GM13976 (cell line): ENCODE measurements around the gene OLFM1.

Experiments
- DNase-seq: peaks from one replicate; pipeline ENCODE4 v3.0.0; 2012; ENCODE audit warnings: low spot score
- CTCF ChIP-seq: IDR thresholded peaks from 2 replicates; pipeline ENCODE4 v1.5.1; 2012; ENCODE audit warnings: borderline replicate concordance, mild to moderate bottlenecking; ENCODE audit not compliant: insufficient read depth; ENCODE audit errors: extremely low read depth, missing control alignments, control extremely low read depth
- in situ Hi-C: fragments of 300-500 bp; cut with MboI; formaldehyde crosslinking; loops from one replicate; pipeline ENCODE4 v1.12.0; 2022; ENCODE audit warnings: low sequenced_read_pairs, mixed read lengths, inconsistent platforms; ENCODE audit not compliant: unreplicated experiment

OLFM1 gene

GRCh38 chr9:135096408-135096895 is 9.0 kb downstream of the OLFM1 start:
- in situ Hi-C loops = loop anchor here (25.0 kb wide), 1 partner anchor 316 kb away; no protein-coding TSS in a partner anchor
- no peak for TF ChIP-seq CTCF
- no peak for DNase-seq

- no peak for TF ChIP-seq CTCF
- in situ Hi-C loops = loop anchor here (25.0 kb wide), 1 partner anchor 314 kb away; no protein-coding TSS in a partner anchor
- DNase-seq = no peak
Observed at GRCh38 chr9:135098400-135099105, 11.1 kb downstream of the OLFM1 start.

GRCh38 chr9:135099574-135099973 is 12.1 kb downstream of the OLFM1 start:
- no peak for DNase-seq
- in situ Hi-C loops = loop anchor here (25.0 kb wide), 1 partner anchor 313 kb away; no protein-coding TSS in a partner anchor
- no peak for TF ChIP-seq CTCF

- TF ChIP-seq CTCF = no peak
- in situ Hi-C loops = no loop called here
- no peak for DNase-seq
Observed at GRCh38 chr9:135100241-135100681, 12.8 kb downstream of the OLFM1 start.

GRCh38 chr9:135100725-135101410 is 13.4 kb downstream of the OLFM1 start:
- in situ Hi-C loops = no loop called here
- TF ChIP-seq CTCF = no peak
- DNase-seq = no peak

- no peak for DNase-seq
- TF ChIP-seq CTCF = no peak
- in situ Hi-C loops = no loop called here
Observed at GRCh38 chr9:135101486-135101885, 14.0 kb downstream of the OLFM1 start.
